K562 (cell line): ENCODE measurements around the gene EGLN1. TPM values are rescaled to one million over a fixed set of nuclear protein-coding genes. Genes with fewer than 3 reads are reported as not detected.

Experiments used
- ATAC-seq: fragments of 200-7000 bp; cut with Tn5 transposase; 3 replicates; pipeline ENCODE4 v1.9.1; 2020; ENCODE audit warnings: moderate library complexity
- BruUV-seq: library from RNA; stranded (reverse); fragments of 400-500 nt; replicated peaks from 2 replicates; lab custom pipeline; 2021; lab: Mats Ljungman, UMichigan
- CTCF ChIA-PET: fragments of 300-600 bp; formaldehyde crosslinking; extraction: SDS; loops from one replicate; lab custom pipeline; 2021; ENCODE audit warnings: low intra/inter-chr PET ratio; lab: Yijun Ruan, JAX
- POLR2A ChIA-PET: fragments of 300-600, 350-650 bp; sonication (Branson Sonifier 250); formaldehyde crosslinking; extraction: SDS; loops from one replicate; lab custom pipeline; 2021; ENCODE audit warnings: antibody characterized with exemption, inconsistent platforms; lab: Yijun Ruan, JAX
- DNase-seq, 4 experiments: peaks; one replicate each; pipeline versions ENCODE4 v3.0.0 to v3.0.0-alpha.2; 2011 to 2018; ENCODE audit warnings: low spot score in 3 of 4, mixed read lengths in 3 of 4; ENCODE audit errors: extremely low read depth in 1 of 4
- FAIRE-seq: peaks from 2 replicates; lab custom pipeline; 2011; peaks lifted over from hg19 to GRCh38; lab: Jason Lieb, UNC
- H2AFZ ChIP-seq: 2 replicates; pipeline ENCODE4 v1.6.0; 2011; ENCODE audit warnings: low read depth, low read length, control low read depth, inconsistent platforms
- H3K27ac ChIP-seq: fragments of 200-600 bp; 3 replicates; pipeline ENCODE4 v1.8.0; 2011; ENCODE audit warnings: low read depth, mild to moderate bottlenecking, control low read depth, inconsistent platforms, low read length, moderate library complexity, mixed read lengths; ENCODE audit errors: extremely low read depth
- H3K27me3 ChIP-seq, 2 experiments: fragments of 300-600 bp in 1 of 2; 2 replicates in 1 of 2; 3 replicates in 1 of 2; pipeline versions ENCODE4 v1.6.0 to v1.8.0; 2011; ENCODE audit warnings: inconsistent platforms in 2 of 2, low read length in 2 of 2, mild to moderate bottlenecking in 1 of 2, mixed read lengths in 1 of 2, moderate library complexity in 1 of 2; ENCODE audit not compliant: control insufficient read depth in 2 of 2, insufficient read depth in 2 of 2
- H3K36me3 ChIP-seq: fragments of 300-600 bp; 3 replicates; pipeline ENCODE4 v1.8.0; 2011; ENCODE audit warnings: mild to moderate bottlenecking, low read length, inconsistent platforms; ENCODE audit not compliant: control insufficient read depth, insufficient read depth
- H3K4me1 ChIP-seq, 2 experiments: fragments of 200-600 bp in 1 of 2; replicated peaks in 1 of 2; 2 replicates in 1 of 2; 3 replicates in 1 of 2; pipeline versions ENCODE4 v1.5.1 to v1.8.0; 2011; ENCODE audit warnings: inconsistent platforms in 2 of 2, low read length in 2 of 2, mild to moderate bottlenecking in 1 of 2, mixed read lengths in 1 of 2, moderate library complexity in 1 of 2; ENCODE audit not compliant: control insufficient read depth in 2 of 2, insufficient read depth in 2 of 2
- H3K4me2 ChIP-seq: 2 replicates; pipeline ENCODE4 v1.6.1; 2011; ENCODE audit warnings: low read length, control low read depth, inconsistent platforms, mixed read lengths; ENCODE audit not compliant: insufficient read depth
- H3K4me3 ChIP-seq: fragments of 200-600 bp; sonication (generic), shearing (Covaris generic); 2 replicates; pipeline ENCODE4 v1.5.1; 2016; ENCODE audit warnings: control low read depth, inconsistent platforms
- H3K79me2 ChIP-seq: fragments of 200-600 bp; 3 replicates; pipeline ENCODE4 v1.8.0; 2011; ENCODE audit warnings: low read length, inconsistent platforms; ENCODE audit not compliant: control insufficient read depth, insufficient read depth
- H3K9ac ChIP-seq, 2 experiments: 2 replicates each; pipeline versions ENCODE4 v1.6.0 to v1.6.1; 2011; ENCODE audit warnings: low read depth in 2 of 2, low read length in 2 of 2, control low read depth in 1 of 2, inconsistent platforms in 1 of 2, mild to moderate bottlenecking in 1 of 2, mixed read lengths in 1 of 2; ENCODE audit not compliant: insufficient read depth in 1 of 2
- H3K9me1 ChIP-seq: one replicate; pipeline ENCODE4 v1.6.0; 2011; ENCODE audit warnings: inconsistent platforms, mild to moderate bottlenecking, low read length, moderate library complexity; ENCODE audit not compliant: control insufficient read depth, insufficient read depth
- H3K9me3 ChIP-seq: replicated peaks from 2 replicates; pipeline ENCODE4 v1.5.1; 2011; ENCODE audit warnings: low read depth, low read length, inconsistent platforms; ENCODE audit not compliant: control insufficient read depth, insufficient read depth
- H4K20me1 ChIP-seq: replicated peaks from 2 replicates; pipeline ENCODE4 v1.6.1; 2011; ENCODE audit warnings: low read length, inconsistent platforms, mixed read lengths; ENCODE audit not compliant: control insufficient read depth, insufficient read depth
- DMBX1 ChIP-seq: fragments of 250-450 bp; sonication (Bioruptor Pico); IDR thresholded peaks from 2 replicates; pipeline ENCODE4 v1.8.0; 2022; ENCODE audit warnings: inconsistent platforms, mild to moderate bottlenecking, moderate library complexity, borderline replicate concordance
- MYC ChIP-seq, 2 experiments: fragments of 250-450 bp in 1 of 2; sonication (Bioruptor Pico) in 1 of 2; IDR thresholded peaks; 2 replicates each; pipeline versions ENCODE4 v1.5.1 to v1.6.1; 2012 to 2021; ENCODE audit warnings: low read depth in 2 of 2, borderline replicate concordance in 1 of 2, improper control_type of control experiment in 1 of 2, low read length in 1 of 2, mild to moderate bottlenecking in 1 of 2, moderate library complexity in 1 of 2
- ZNF512 ChIP-seq: IDR thresholded peaks from 2 replicates; pipeline ENCODE4 v1.6.1; 2016; ENCODE audit warnings: missing genetic modification characterization, missing compliant biosample characterization
- WGBS: fragments of 100-300 bp; shearing (Covaris generic); methylation state at CpG from one replicate; pipeline ENCODE4 v1.1.6; 2016; ENCODE audit warnings: low coverage, mixed read lengths; ENCODE audit not compliant: insufficient coverage; ENCODE audit errors: missing lambda C conversion rate; 5-methylcytosine and 5-hydroxymethylcytosine counted together
- in situ Hi-C: fragments of 300-500 bp; cut with MboI; formaldehyde crosslinking; loops from 4 replicates; pipeline ENCODE4 v1.15.0; 2018; ENCODE audit warnings: inconsistent platforms, mixed read lengths
- intact Hi-C: fragments of 100-400 bp; cut with micrococcal nuclease; formaldehyde crosslinking; loops from 2 replicates; pipeline ENCODE4 v1.14.2; 2022
- polyA plus RNA-seq, 8 experiments: library from polyadenylated mRNA; depleted of rRNA in 4 of 8; stranded (reverse) in 5 of 8; unstranded in 3 of 8; fragments of >200 nt; fragmentation: Nextera tagmentation in 2 of 8; fragmentation: Illumina TruSeq in 1 of 8; extraction: Ambion mirVana in 2 of 8; extraction: Trizol in 1 of 8; gene quantifications; 2 replicates each; pipeline versions ENCODE4 v1.2.1 to v1.2.3, GENCODE V29; 2011 to 2014; ENCODE audit warnings: inconsistent platforms in 1 of 8, missing spikeins in 1 of 8
- total RNA-seq, 7 experiments: library from RNA; depleted of rRNA in 6 of 7; stranded (reverse); fragments of >200 nt in 6 of 7; fragmentation: Illumina TruSeq in 2 of 7; extraction: Trizol in 2 of 7; gene quantifications; 2 replicates each; pipeline versions ENCODE4 v1.2.1 to v1.2.3, GENCODE V29; 2011 to 2021; ENCODE audit warnings: low replicate concordance in 1 of 7

Gene EGLN1
- total and polyA plus RNA-seq, 9 of the 15 experiments (the other 6 are each of a cell fraction or from before 2014, with no cell fraction given) = 5.2 to 54.3 (median 24.6) TPM

DNA sequence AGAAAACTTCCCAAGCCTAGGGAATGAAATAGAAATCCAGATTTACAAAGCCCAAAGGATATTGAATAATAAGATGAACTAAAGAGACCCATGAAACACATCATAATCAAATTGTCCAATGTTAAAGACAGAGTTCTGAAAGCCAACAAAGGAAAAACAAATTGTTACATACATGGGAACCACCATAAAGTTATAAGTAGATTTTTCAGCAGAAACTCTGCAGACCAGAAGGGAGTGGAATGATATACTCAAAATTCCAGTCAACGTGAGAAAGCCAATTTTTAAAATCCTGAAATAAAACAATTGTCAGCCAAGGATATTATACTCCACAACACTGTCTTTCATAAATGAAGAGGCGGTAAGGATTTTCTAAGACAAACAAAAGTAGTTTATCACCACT, 22.0 kb upstream of the EGLN1 start:
- in situ Hi-C loops = no loop called here

More for the DNA sequence above, 22.0 kb upstream of the EGLN1 start:
- TF ChIP-seq DMBX1 (CRISPR knock-in tag) (no peak), ZNF512 (tag) (peak; percentile 70), MYC (IDR thresholded peaks at IDR 0.05; ENCODE audit: low read depth, low read length) (no peak), MYC (CRISPR knock-in tag; IDR thresholded peaks at IDR 0.05; ENCODE audit: borderline replicate concordance, low read depth) (no peak)
- FAIRE-seq (no peak), DNase-seq (no peak), ATAC-seq (no peak)
- no TSS peak for BruUV-seq
- no peak overlapping the region for H3K4me2 ChIP-seq
- WGBS = 12% methylated on average over 2 of the region's 2 CpGs
- intact Hi-C loops = no loop called here
- no peaks in the 10 kb centered on the region for H3K9me1 ChIP-seq
- no peaks in the 10 kb centered on the region for H3K9me3 ChIP-seq
- H4K20me1 ChIP-seq = no peaks in the 10 kb centered on the region
- H3K36me3 ChIP-seq = no peaks in the 10 kb centered on the region
- H3K9ac ChIP-seq = no peak overlapping the region
- H3K27ac ChIP-seq = no peak overlapping the region
- no peaks in the 10 kb centered on the region for H3K79me2 ChIP-seq
- no peak overlapping the region for H3K4me3 ChIP-seq
- peaks cover 0 to 13% of the 10 kb centered on the region in 2 experiments; a peak in 3 of 5 replicates for H3K4me1 ChIP-seq
- POLR2A ChIA-PET = no interaction called here
- no peak overlapping the region for H2AFZ ChIP-seq
- CTCF ChIA-PET = no interaction called here
- H3K27me3 ChIP-seq = peaks cover 3 to 14% of the 10 kb centered on the region in 2 experiments; a peak in 3 of 5 replicates
